Fibroblast of lung (primary cell): ENCODE results near the gene SH3TC1.

Source experiments
- CTCF ChIP-seq, 2 donors: IDR thresholded peaks in 1 of 2; conservative IDR thresholded peaks in 1 of 2; 1 replicate in 1 of 2; 2 replicates in 1 of 2; pipeline ENCODE4 v1.5.1; 2011 to 2012; ENCODE audit warnings: low read length in 2 of 2, control low read depth in 1 of 2, inconsistent platforms in 1 of 2, low read depth in 1 of 2, mild to moderate bottlenecking in 1 of 2
- EZH2 ChIP-seq: IDR thresholded peaks from 2 replicates; pipeline ENCODE4 v1.5.1; 2012; ENCODE audit warnings: low read length, control low read depth, mild to moderate bottlenecking; ENCODE audit errors: missing control alignments

GRCh38 chr4:8227201-8227770, 28.2 kb downstream of the SH3TC1 start:
- TF ChIP-seq CTCF (conservative IDR thresholded peaks at IDR 0.05 in 1 of 2, IDR thresholded peaks at IDR 0.05 in 1 of 2; ENCODE audit: low read depth in 1 of 2, low read length in 2 of 2) (no peak), EZH2 (no peak)
